SU-DHL-6 (cell line): ENCODE results near the gene YIF1A.
"Not testable (repeated sequence)": the region's sequence is repeated elsewhere in the genome, so short reads cannot be mapped to it uniquely, and the experiment has no call there.

ENCODE experiments used
- H2AFZ ChIP-seq: fragments of 200-600 bp; sonication (generic); 2 replicates; pipeline ENCODE4 v1.6.1; 2014; ENCODE audit warnings: low read depth, mild to moderate bottlenecking, moderate library complexity, mixed read lengths, antibody characterized with exemption, low read length; ENCODE audit not compliant: severe bottlenecking
- H3F3A ChIP-seq: fragments of 200-600 bp; shearing (Covaris generic); 2 replicates; pipeline ENCODE4 v1.6.0; 2016; ENCODE audit warnings: antibody characterized with exemption, mild to moderate bottlenecking; ENCODE audit not compliant: insufficient read depth
- H3K27ac ChIP-seq: fragments of 200-600 bp; sonication (generic); 2 replicates; pipeline ENCODE4 v1.5.1; 2016; ENCODE audit warnings: low read depth, mild to moderate bottlenecking, low read length, moderate library complexity, mixed read lengths
- H3K27me3 ChIP-seq: fragments of 200-600 bp; sonication (generic), shearing (Covaris generic); 2 replicates; pipeline ENCODE4 v1.6.0; 2014; ENCODE audit warnings: mild to moderate bottlenecking, low read length
- H3K36me3 ChIP-seq: fragments of 200-600 bp; sonication (generic); 2 replicates; pipeline ENCODE4 v1.6.1; 2014; ENCODE audit warnings: mild to moderate bottlenecking, low read length, mixed read lengths
- H3K4me2 ChIP-seq: fragments of 300-600, 200-600 bp; shearing (Covaris generic), sonication (generic); 2 replicates; pipeline ENCODE4 v1.6.0; 2014; ENCODE audit warnings: low read length, low read depth, mild to moderate bottlenecking; ENCODE audit not compliant: poor library complexity, severe bottlenecking
- H3K4me3 ChIP-seq: fragments of 200-600 bp; sonication (generic); 2 replicates; pipeline ENCODE4 v1.5.1; 2014; ENCODE audit warnings: antibody characterized with exemption, low read length, mild to moderate bottlenecking, mixed read lengths; ENCODE audit not compliant: insufficient read depth, poor library complexity, severe bottlenecking
- H3K79me2 ChIP-seq: fragments of 200-600 bp; sonication (generic); 2 replicates; pipeline ENCODE4 v1.6.1; 2014; ENCODE audit warnings: mild to moderate bottlenecking, low read length, moderate library complexity; ENCODE audit not compliant: insufficient read depth
- H3K9ac ChIP-seq: fragments of 200-600 bp; sonication (generic); 2 replicates; pipeline ENCODE4 v1.7.0; 2014; ENCODE audit warnings: mild to moderate bottlenecking, low read length
- H3K9me2 ChIP-seq: fragments of 200-600 bp; sonication (generic); replicated peaks from 2 replicates; pipeline ENCODE4 v1.6.1; 2014; ENCODE audit warnings: low read length; ENCODE audit not compliant: insufficient read depth
- H3K9me3 ChIP-seq: fragments of 200-600 bp; sonication (generic); 2 replicates; pipeline ENCODE4 v1.6.1; 2014; ENCODE audit warnings: low read length, mixed read lengths; ENCODE audit not compliant: insufficient read depth
- H4K20me1 ChIP-seq: fragments of 200-600 bp; sonication (generic); 2 replicates; pipeline ENCODE4 v1.6.1; 2014; ENCODE audit warnings: low read depth, mild to moderate bottlenecking, antibody characterized with exemption, low read length, moderate library complexity, mixed read lengths
- EZH2phosphoT487 ChIP-seq: fragments of 200-600 bp; sonication (generic), shearing (Covaris generic); conservative IDR thresholded peaks from 2 replicates; pipeline ENCODE4 v1.6.1; 2018; ENCODE audit warnings: mild to moderate bottlenecking, antibody characterized with exemption, low read length, moderate library complexity, mixed read lengths
- TF ChIP-seq, protein P1 (sequence below): fragments of 200-600 bp; sonication (generic); IDR thresholded peaks from one replicate; pipeline ENCODE4 v1.5.1; 2017; ENCODE audit warnings: antibody characterized with exemption, mild to moderate bottlenecking, low read length, moderate library complexity; ENCODE audit not compliant: insufficient read depth, poor library complexity, severe bottlenecking

The YIF1A gene

DNA sequence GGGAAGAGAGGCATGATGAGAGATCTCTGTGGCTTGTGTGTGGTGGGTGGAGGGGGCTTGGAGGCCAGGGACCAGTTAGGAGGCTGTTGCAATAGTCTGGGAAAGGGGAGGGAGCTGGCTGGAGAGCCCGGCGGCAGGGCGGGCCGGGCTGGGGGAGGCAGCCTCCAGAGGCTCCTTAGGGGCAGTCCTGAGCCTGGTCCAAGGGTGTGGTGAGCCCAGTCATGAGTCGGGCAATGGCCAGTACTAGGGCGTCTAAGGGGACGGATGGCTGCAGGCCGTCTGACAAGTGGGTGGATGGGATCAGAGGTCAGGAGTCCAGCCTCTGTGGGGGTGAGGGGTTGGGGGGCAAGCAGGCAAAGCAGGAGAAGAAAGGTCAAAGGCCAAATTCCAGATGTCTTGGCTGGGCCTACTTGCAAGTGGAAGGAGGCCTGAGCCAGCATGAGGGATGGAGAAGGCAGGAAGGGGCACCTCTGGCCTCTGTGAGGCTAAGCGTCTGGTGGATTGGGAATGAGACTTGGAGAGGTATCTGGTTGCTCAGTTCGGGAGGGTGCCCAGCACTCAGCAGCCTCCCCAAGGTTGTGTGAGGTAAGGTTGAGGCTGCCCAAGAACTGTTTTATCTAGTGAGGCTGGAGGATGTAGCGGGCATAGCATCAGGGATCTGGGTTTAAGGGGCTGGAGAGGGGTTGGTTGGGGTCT lies 33.9 kb upstream of the YIF1A start:
- TF ChIP-seq, protein P1, sequence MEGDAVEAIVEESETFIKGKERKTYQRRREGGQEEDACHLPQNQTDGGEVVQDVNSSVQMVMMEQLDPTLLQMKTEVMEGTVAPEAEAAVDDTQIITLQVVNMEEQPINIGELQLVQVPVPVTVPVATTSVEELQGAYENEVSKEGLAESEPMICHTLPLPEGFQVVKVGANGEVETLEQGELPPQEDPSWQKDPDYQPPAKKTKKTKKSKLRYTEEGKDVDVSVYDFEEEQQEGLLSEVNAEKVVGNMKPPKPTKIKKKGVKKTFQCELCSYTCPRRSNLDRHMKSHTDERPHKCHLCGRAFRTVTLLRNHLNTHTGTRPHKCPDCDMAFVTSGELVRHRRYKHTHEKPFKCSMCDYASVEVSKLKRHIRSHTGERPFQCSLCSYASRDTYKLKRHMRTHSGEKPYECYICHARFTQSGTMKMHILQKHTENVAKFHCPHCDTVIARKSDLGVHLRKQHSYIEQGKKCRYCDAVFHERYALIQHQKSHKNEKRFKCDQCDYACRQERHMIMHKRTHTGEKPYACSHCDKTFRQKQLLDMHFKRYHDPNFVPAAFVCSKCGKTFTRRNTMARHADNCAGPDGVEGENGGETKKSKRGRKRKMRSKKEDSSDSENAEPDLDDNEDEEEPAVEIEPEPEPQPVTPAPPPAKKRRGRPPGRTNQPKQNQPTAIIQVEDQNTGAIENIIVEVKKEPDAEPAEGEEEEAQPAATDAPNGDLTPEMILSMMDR: no peak
- TF ChIP-seq EZH2phosphoT487: no peak
- Histone ChIP-seq H3K9me3 (no peaks in the 10 kb centered on the region), H3K4me2 (no peak overlapping the region), H3K9ac (no peak overlapping the region), H3K36me3 (no peaks in the 10 kb centered on the region), H3F3A (no peaks in the 10 kb centered on the region), H3K9me2 (no peaks in the 10 kb centered on the region), H3K79me2 (no peaks in the 10 kb centered on the region), H3K4me3 (no peak overlapping the region), H3K27ac (no peak overlapping the region), H4K20me1 (no peaks in the 10 kb centered on the region), H2AFZ (no peak overlapping the region), H3K27me3 (no peaks in the 10 kb centered on the region)

DNA sequence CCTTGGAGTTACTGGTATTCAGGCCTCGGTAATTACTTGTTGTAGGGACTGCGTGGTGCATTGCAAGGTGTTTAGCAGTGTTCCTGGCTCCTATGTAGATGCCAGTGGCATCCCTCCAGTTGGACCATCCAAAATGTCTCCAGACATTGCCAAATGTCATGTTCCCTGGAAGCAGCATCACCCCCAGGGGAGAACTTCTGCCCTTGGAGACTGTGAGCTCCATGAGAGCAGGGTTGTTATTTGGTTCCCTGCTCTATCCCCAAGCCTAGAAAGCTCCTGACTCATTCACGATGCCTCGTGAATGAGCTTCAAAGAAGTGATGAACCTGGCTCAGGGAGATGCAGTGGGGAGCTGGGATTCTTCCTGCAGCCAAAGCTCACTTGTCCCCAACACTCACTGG lies 32.7 kb upstream of the YIF1A start:
- no peaks in the 10 kb centered on the region for H3F3A ChIP-seq
- H3K36me3 ChIP-seq: no peaks in the 10 kb centered on the region
- no peak overlapping the region for H3K4me2 ChIP-seq
- H3K27me3 ChIP-seq: no peaks in the 10 kb centered on the region
- H3K79me2 ChIP-seq: no peaks in the 10 kb centered on the region
- H3K4me3 ChIP-seq: no peak overlapping the region
- TF ChIP-seq, protein P1: no peak
- no peak for TF ChIP-seq EZH2phosphoT487
- no peak overlapping the region for H3K9ac ChIP-seq
- H3K9me2 ChIP-seq: no peaks in the 10 kb centered on the region
- no peaks in the 10 kb centered on the region for H3K9me3 ChIP-seq
- H2AFZ ChIP-seq: no peak overlapping the region
- no peaks in the 10 kb centered on the region for H4K20me1 ChIP-seq
- H3K27ac ChIP-seq: no peak overlapping the region

DNA sequence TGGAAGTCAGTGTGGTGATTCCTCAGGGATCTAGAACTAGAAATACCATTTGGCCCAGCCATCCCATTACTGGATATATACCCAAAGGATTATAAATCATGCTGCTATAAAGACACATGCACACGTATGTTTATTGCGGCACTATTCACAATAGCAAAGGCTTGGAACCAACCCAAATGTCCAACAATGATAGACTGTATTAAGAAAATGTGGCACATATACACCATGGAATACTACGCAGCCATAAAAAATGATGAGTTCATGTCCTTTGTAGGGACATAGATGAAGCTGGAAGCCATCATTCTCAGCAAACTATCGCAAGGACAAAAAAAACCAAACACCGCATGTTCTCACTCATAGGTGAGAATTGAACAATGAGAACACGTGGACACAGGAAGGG lies 31.8 kb upstream of the YIF1A start:
- not testable (repeated sequence) for H3K9ac ChIP-seq, H3K79me2 ChIP-seq, H3K27me3 ChIP-seq, H2AFZ ChIP-seq, H3K36me3 ChIP-seq, H3K9me3 ChIP-seq, H4K20me1 ChIP-seq, H3K9me2 ChIP-seq, H3K4me3 ChIP-seq, H3K27ac ChIP-seq, H3K4me2 ChIP-seq, H3F3A ChIP-seq

- H3K4me3 ChIP-seq, H3F3A ChIP-seq: not testable (repeated sequence)
Observed at GRCh38 chr11:66320289-66320688, 31.3 kb upstream of the YIF1A start.

More at GRCh38 chr11:66320289-66320688, 31.3 kb upstream of the YIF1A start:
- not testable (repeated sequence) for H3K9me2 ChIP-seq, H3K27ac ChIP-seq, H3K9ac ChIP-seq, H3K36me3 ChIP-seq, H2AFZ ChIP-seq, H3K79me2 ChIP-seq, H3K27me3 ChIP-seq, H3K9me3 ChIP-seq, H4K20me1 ChIP-seq, H3K4me2 ChIP-seq
